ENCODE measurements around the gene STX16. TPM values are rescaled to one million over a fixed set of nuclear protein-coding genes. Genes with fewer than 3 reads are reported as not detected.

STX16 gene
- total RNA-seq, 1 experiment from 2014 or later, result 30.4 TPM

DNA sequence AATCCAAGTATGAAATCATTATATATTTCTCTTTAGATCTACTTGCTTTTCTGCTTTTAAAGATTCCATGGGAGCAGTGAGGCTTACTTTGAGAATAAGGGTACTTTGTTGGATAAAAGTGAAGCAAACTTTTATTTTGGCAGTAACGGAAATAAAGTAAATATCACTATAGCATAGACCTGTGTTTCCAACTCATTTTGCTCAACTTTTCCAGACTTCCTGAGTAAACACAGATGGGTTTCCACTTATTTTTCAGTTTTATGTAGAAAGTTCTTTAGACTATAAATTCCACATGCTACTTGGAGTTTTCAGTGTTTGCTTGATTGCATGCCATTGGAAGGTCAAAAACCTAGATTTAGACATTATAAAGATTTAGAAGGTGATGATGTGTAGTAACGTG, 6.2 kb downstream of the STX16 start:
- Histone ChIP-seq H3K9me3 (no peaks in the 10 kb centered on the region), H3K36me3 (peaks cover 52% of the 10 kb centered on the region), H3K4me3 (no peak overlapping the region), H3K27me3 (no peaks in the 10 kb centered on the region)
- no peak for DNase-seq

DNA sequence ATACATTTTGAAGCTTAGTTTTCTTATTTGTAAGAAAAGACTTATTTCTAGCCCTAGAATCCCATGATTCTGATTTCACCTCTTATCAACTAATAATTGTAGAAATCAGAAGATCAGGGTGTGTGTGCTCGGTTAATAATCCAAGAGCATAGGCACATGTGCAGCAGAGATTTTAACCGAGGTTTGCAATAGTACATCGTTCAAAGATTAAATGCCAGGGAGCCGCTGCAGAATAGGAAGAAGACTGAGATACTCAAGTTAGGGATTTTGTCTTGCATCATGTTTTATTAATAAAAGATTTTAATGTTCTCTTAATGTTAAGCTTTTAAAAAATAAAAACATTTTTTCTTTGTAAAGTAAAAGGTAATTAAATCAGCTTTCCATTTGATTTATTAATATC, 6.9 kb downstream of the STX16 start:
- H3K27me3 ChIP-seq, result no peaks in the 10 kb centered on the region
- H3K4me3 ChIP-seq, result no peak overlapping the region
- peaks cover 51% of the 10 kb centered on the region for H3K36me3 ChIP-seq
- H3K9me3 ChIP-seq, result no peaks in the 10 kb centered on the region
- DNase-seq, result no peak

DNA sequence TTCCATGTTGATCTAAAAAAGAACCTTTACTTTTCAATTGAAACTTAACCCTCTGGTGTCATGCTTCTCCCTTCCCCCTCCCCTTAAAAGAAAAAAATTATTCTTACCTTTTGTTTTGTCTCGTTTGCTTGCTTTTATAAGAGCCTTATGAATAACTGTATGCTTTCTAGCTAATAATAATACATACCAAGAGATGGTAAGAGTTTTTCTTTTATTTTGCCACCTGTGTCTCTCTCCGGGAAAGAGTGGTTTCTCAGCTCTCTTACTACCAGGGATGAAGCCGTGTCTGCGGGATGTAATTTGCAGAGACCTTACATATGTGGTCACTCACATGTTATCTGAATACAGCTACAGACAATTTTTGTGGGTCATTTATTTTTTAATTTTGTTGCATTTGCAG, 7.7 kb downstream of the STX16 start:
- no peak overlapping the region for H3K4me3 ChIP-seq
- no peaks in the 10 kb centered on the region for H3K27me3 ChIP-seq
- no peaks in the 10 kb centered on the region for H3K9me3 ChIP-seq
- H3K36me3 ChIP-seq, result peaks cover 50% of the 10 kb centered on the region
- DNase-seq, result no peak

DNA sequence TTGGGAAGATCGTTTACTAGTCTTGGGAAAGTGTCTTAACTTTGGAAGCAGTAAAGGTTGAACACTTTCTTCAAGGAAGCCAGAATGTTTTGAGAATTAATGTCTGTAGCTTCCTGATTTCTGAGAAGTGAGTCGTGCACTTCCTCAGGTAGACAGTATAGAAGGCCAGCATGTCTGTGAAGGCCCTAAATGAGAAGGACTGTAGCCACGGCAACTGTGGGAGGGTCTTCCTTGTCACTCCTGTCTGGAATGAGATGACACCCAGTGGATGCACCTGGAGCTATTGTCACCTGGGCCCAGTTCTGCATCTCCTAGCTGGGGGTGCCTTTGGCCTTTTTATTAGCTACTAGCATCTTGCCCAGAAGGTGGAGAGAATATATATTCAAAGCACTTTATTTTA, 8.8 kb downstream of the STX16 start:
- H3K9me3 ChIP-seq, result no peaks in the 10 kb centered on the region
- no peak for DNase-seq
- H3K36me3 ChIP-seq, result peaks cover 53% of the 10 kb centered on the region

DNA sequence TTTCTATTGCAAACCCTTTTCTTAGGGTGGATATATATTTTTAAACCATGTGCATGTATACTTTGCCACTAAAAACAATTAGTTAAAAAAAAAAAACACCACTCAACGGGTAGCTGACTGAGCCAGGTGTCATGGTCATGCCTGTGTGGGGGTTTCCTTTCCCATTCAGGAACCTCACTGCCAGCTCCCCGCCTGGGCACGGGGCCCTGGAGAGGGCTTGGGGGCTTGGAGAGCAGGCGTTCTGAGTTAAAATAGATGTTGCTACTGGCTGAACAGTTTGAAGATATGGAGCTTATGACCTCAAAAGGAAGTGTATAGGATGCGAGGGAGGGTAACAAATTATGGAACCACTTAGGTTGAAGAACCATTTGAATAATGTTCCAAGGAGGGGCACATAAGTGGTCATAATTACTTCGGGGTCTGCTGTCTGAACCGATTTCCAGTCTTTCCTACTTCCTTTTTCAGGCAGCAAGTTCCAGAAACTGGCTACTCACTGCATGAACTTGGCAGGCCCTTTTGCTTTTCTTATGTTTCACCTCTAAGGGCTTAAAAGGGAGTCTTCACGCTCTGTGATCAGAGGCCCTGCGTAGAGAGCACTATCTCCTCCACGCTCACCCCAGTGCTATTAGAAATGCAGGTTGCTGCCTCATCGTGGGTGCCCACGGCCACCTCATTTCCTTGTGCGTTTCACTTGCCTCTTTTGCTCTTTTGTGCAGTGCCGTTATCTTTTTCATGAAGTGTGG, 9.9 kb downstream of the STX16 start:
- H3K4me3 ChIP-seq, result no peak overlapping the region
- H3K9me3 ChIP-seq, result no peaks in the 10 kb centered on the region
- H3K36me3 ChIP-seq, result peaks cover 47% of the 10 kb centered on the region
- no peak for DNase-seq
- H3K27me3 ChIP-seq, result no peaks in the 10 kb centered on the region

More for the DNA sequence above, 8.8 kb downstream of the STX16 start:
- Histone ChIP-seq H3K4me3 (no peak overlapping the region), H3K27me3 (no peaks in the 10 kb centered on the region)

DNA sequence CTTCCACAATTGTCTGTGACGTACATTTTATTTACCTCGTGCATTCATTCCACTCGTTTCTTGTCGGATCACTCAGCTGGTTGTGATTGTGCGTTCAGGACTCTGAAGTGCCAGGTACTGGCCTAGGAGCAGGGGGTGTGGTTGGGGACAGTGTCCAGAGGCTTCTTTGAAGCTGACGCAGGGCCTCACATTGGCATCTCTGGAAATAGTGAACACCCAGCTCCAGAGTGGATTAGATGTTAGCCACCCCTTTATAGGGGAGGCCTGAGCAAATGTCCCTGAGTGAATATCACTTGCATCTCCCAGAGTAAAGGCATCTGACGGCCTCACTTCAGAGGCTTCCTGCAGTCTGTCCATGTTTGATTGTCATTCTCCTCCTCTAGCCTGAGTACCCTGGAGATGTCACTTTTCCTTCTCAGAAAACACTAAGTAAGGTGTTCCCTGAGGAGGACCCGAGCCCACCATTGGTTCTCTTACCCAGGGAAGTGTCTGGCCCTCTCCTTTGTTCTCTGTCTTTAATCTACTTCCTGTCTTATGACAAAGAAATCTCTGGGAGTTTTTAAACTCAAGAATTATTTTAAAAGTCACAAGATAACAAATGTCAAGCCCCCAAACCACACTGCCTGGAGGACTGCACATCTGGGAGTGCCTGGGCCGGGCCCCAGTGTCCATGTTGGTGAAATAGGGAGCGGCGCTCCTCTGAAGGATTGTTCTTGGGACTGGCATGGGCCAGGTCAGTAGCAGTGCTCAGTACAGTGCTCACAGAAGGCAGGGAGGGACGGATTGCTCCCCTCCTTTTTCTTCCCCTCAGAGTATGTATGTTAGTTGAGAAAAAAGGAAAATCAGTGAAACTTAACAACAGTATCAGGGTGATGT, 10.8 kb downstream of the STX16 start:
- H3K27me3 ChIP-seq, result no peaks in the 10 kb centered on the region
- no peaks in the 10 kb centered on the region for H3K9me3 ChIP-seq
- no peak overlapping the region for H3K4me3 ChIP-seq
- no peak for DNase-seq
- H3K36me3 ChIP-seq, result peaks cover 47% of the 10 kb centered on the region

DNA sequence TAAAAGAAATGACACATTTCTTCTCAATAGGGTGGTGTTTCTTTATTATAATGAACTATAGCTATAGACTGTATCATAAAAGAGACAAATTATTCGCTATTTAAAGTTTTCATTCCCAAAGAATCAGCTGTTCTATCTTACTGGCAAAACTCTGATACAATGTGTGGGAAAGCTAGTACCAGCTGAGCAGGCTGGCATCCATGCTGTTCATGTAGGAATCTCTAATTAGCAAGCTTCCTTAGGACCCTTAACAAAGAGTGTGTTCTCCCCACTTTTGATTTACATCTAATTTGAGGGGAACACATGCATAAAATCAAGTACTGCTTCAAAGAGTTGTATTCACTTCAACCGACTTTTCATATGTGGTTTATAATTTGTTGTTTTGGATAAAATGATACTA, 13.2 kb downstream of the STX16 start:
- DNase-seq, result no peak
- Histone ChIP-seq H3K27me3 (no peaks in the 10 kb centered on the region), H3K36me3 (peaks cover 64% of the 10 kb centered on the region), H3K4me3 (no peak overlapping the region), H3K9me3 (no peaks in the 10 kb centered on the region)

DNA sequence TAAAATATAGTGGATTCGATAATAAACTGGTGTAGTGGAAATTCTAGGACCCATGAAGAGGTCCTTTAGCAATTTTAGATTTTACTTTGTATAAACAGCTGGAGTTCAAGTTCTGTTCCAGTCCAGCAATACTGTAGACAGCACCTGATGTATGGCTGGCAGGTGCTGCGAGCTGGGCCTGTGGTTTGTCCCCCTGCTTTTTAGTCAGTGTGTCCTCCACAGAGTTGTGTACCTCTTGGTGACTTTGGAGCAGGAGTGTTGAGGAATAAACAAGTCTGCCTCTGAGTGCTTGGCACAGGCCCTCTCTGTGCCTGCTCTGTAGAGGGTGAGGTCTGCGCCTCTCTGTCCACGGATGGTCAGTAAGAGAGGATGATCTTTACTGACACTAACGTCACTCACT, 13.8 kb downstream of the STX16 start:
- Histone ChIP-seq H3K27me3 (no peaks in the 10 kb centered on the region), H3K4me3 (no peak overlapping the region), H3K9me3 (no peaks in the 10 kb centered on the region), H3K36me3 (peaks cover 66% of the 10 kb centered on the region)
- DNase-seq, result no peak

DNA sequence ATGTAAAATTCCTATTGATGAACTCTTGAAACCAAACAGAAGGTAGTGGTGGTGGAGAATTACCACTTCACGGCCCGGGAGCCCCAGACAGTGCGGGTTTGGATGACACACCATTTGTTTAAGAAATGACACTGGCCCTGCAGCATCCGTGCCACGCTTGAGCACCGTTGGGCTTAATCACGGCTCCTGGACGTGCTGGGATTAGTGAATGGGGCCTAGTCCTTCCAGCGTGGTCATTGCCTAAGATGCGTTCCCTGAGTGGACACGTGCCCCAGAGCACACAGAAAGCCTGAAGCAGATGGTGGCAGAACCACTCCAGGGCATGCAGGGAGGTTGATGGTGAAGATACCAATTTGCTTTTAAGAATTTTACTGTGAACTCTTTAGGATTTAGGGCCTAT, 14.5 kb downstream of the STX16 start:
- Histone ChIP-seq H3K9me3 (no peaks in the 10 kb centered on the region), H3K27me3 (no peaks in the 10 kb centered on the region), H3K36me3 (peaks cover 69% of the 10 kb centered on the region), H3K4me3 (no peak overlapping the region)
- no peak for DNase-seq

DNA sequence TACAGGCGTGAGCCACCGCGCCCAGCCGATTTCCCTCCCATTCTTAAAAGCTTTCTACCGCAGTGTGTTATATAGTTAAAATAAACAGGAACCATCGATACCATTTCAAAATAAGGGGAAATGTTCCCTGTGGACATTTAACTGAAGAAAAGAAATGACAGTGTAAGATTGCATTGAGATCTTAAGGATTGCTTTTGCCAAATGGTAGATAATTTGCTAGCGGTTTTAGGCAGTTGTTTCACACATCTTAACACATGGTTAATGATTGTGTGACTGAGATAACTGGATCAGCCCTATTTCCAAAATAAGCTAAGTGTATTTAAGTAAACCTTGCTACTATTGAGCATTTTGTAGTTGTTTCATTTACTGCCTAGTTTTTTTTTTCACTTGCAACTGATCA, 15.6 kb downstream of the STX16 start:
- DNase-seq, result no peak
- Histone ChIP-seq H3K36me3 (peaks cover 69% of the 10 kb centered on the region), H3K27me3 (no peaks in the 10 kb centered on the region), H3K4me3 (no peak overlapping the region), H3K9me3 (no peaks in the 10 kb centered on the region)

DNA sequence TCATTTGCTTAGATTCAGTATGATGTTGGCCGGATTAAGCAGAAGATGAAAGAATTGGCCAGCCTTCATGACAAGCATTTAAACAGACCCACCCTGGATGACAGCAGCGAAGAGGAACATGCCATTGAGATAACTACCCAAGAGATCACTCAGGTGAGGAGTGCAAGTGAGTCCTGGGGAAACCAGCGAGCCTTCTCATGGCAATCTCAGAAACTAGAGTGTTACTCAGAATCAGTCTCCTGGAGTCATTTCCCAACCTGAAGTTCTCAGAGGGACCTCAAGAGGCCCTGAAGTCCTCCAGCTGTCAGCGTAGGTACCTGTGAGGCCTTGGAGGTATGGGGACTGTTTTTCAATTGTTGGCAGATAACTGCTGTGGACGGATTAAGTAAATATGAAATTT, 16.9 kb downstream of the STX16 start:
- Histone ChIP-seq H3K4me3 (no peak overlapping the region), H3K36me3 (peaks cover 68% of the 10 kb centered on the region), H3K27me3 (no peaks in the 10 kb centered on the region), H3K9me3 (no peaks in the 10 kb centered on the region)
- DNase-seq, result no peak

DNA sequence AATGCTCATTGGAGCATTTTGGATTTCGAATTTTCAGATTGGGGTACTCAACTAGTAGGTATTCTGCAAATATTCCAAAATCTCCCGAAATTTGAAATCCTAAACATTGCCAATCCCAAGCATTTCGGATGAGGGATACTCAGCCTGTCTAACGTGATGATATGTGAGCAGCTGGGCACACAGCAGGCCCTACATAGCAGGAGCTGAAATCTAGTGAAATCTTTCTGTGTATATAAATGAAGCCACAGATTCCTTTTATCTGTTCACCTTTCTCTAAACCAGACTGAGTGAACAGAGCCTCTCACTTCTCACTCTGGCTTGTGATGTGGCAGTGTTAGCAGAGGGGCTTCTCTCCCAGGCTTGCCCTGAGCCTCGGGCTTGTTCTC, 17.8 kb downstream of the STX16 start:
- Histone ChIP-seq H3K27me3 (no peaks in the 10 kb centered on the region), H3K36me3 (peaks cover 71% of the 10 kb centered on the region), H3K9me3 (no peaks in the 10 kb centered on the region), H3K4me3 (no peak overlapping the region)
- DNase-seq, result no peak

DNA sequence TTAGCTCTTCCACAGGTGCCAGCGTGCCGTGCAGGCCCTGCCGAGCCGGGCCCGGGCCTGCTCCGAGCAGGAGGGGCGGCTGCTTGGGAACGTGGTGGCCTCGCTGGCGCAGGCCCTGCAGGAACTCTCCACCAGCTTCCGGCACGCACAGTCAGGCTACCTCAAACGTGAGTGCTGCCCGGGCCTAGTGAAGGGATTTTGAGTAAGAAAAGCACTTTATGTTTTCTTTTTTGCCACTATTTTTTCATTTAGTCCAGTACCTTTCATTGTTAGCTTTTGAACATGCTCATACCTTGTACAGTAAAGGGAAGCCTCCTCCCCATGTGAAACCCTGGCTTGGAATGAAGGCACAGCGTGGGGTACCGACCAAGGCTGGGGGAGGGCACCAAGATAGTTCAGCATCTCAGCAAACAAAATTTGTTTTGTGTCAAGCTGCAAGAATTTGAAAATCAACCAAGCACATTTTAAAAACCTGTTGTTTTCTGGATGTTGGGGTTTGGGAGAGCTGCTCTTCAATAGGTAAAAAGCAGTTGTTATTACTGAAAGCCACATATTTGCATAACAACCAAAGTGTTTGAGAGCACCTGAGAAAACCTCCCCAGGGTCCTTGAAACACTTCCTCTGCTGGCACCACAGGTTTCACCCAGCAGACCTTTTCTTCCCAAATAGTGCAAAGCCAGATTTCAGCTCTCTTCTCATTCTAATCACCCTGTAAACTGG, 18.4 kb downstream of the STX16 start:
- no peaks in the 10 kb centered on the region for H3K9me3 ChIP-seq
- H3K27me3 ChIP-seq, result no peaks in the 10 kb centered on the region
- DNase-seq, result no peak
- no peak overlapping the region for H3K4me3 ChIP-seq
- H3K36me3 ChIP-seq, result peaks cover 74% of the 10 kb centered on the region

DNA sequence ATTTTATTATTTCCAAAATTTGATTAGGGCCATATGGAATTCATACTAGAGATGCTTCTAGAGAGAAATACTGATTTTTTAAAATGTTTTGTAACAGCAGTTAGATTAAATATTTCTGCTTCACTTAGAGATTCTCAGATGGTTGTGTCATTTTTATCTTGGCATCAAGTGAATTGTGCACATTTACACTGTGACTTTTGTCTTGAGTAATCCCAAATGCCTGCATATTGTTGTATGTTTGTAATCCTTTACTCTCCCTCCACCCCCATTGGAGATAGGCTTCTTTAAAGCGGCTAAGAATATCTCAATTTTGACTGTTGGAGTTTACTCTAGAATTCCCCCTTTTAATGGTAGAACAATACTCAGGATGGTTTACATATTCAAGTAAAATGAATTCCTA, 19.0 kb downstream of the STX16 start:
- Histone ChIP-seq H3K27me3 (no peaks in the 10 kb centered on the region), H3K4me3 (no peak overlapping the region), H3K9me3 (no peaks in the 10 kb centered on the region), H3K36me3 (peaks cover 76% of the 10 kb centered on the region)
- DNase-seq, result no peak

DNA sequence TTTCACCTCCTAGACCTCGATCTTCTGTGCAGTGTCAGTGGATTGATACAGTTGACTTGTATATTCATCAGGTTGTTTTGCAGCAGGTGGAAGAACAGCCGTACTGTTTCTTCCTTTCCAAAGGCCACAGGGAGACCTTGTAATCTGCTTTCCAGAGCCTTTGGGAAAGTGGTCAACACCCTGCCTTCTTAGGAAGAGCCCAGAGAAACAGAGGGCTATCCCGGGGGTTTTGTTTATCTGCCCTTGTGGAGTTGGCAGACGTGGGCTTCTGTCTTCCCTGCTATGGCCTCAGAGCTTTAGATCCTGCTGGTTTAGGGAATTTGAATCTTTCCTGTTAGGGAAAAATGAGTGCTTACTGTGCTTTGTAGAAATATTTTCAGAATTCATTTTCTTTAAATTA, 19.6 kb downstream of the STX16 start:
- peaks cover 82% of the 10 kb centered on the region for H3K36me3 ChIP-seq
- no peak for DNase-seq
- no peaks in the 10 kb centered on the region for H3K27me3 ChIP-seq
- H3K4me3 ChIP-seq, result no peak overlapping the region
- no peaks in the 10 kb centered on the region for H3K9me3 ChIP-seq

DNA sequence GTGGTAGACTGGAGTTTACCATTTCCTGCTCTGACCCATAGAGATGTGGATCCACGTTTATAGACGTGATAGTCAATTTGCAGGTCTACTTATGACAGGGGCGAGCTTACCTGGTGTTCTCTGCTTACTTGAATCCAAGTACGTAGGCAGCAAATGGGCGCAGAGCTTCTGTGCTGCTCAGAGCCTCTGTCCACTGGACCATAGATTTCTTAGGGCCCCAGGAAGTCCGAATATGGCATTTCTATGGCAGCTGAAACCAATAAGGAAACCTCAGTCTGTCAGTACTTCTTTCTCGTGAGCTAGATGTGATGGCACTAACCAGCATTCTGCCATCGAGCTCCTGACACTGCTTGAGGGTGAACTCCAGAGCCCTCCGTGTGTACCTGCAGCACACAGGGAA, 22.0 kb downstream of the STX16 start:
- Histone ChIP-seq H3K4me3 (no peak overlapping the region), H3K36me3 (peaks cover 88% of the 10 kb centered on the region), H3K27me3 (no peaks in the 10 kb centered on the region), H3K9me3 (no peaks in the 10 kb centered on the region)
- DNase-seq, result no peak

DNA sequence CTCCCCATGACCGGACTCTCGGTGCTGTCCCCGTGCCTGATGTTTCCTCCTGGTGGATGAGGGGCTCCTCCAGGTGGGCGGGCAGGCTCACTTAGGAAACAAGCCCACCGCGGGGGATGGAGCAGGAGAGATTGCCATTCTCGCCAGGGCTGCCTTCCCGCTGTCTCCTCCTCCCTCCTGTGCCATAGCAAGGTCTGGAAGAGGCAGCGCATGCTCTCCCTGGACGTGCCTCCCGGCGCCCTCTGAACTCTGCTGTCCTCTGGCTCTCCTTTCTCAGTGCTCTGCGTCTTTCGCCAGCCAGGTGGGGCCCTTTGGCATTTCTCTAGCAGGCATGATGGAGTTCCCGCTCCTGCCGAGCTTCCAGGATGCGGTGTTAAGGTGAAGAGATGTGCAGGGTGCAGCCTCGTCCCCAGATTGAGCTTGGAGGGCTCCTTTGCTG, 24.1 kb downstream of the STX16 start:
- no peaks in the 10 kb centered on the region for H3K27me3 ChIP-seq
- peaks cover 87% of the 10 kb centered on the region for H3K36me3 ChIP-seq
- no peak for DNase-seq
- no peak overlapping the region for H3K4me3 ChIP-seq
- H3K9me3 ChIP-seq, result no peaks in the 10 kb centered on the region
